Measurements from ENCODE around the gene CFAP61. TPM values are rescaled to one million over a fixed set of nuclear protein-coding genes. Genes with fewer than 3 reads are reported as not detected.
A peak's percentile ranks its signal among the peaks of the same experiment; 100 is the strongest.
"Not testable (repeated sequence)": the region's sequence is repeated elsewhere in the genome, so short reads cannot be mapped to it uniquely, and the experiment has no call there.

Gene CFAP61
- total RNA-seq, 1 donor from 2014 or later = not detected

DNA sequence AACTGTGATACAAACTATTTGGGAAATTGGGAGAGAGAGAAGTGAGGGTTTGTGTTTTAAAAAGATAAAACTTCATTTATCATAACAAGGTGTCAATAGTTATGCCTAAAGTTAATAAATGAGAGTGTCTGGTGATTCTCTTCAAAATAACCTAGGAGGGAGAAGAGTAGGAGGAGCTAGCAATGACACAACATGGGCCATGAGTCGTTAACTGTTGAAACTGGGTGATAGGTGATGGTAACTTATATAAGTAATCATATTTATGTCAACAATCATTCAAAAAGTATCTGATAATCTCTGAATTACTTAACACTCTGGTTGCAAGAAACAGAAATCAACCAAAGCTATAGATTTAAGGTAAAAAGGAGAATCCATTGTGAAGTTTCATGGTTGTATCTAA, 268.8 kb downstream of the CFAP61 start:
- DNase-seq (ENCODE audit: low read depth in 2 of 2) = no peak

- DNase-seq (ENCODE audit: low read depth in 2 of 2) = no peak
These were observed 269.6 kb downstream of the CFAP61 start for GRCh38 chr20:20321917-20322316.

DNA sequence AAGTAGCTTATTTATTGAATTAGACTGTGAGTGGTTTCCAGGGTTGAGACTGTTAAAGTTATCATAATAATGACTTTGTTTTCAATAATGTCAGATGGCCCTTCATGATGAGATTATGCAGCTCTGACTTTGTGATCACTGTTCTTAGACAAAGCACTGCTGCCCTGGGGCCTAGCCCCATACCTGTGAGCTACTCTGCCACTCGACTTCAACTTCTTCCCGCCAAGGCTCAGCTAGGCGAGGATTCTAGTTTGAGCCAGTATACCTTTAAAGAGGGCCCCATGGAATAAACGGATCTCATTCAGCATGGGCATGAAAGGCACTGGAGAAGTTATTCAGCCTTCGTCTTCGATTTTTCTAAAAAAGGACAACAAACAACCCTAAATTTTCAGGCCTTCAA, 270.6 kb downstream of the CFAP61 start:
- DNase-seq (ENCODE audit: low read depth in 2 of 2) = no peak

GRCh38 chr20:20327746-20328145, 275.4 kb downstream of the CFAP61 start:
- no peak for DNase-seq (ENCODE audit: low read depth in 2 of 2)

DNA sequence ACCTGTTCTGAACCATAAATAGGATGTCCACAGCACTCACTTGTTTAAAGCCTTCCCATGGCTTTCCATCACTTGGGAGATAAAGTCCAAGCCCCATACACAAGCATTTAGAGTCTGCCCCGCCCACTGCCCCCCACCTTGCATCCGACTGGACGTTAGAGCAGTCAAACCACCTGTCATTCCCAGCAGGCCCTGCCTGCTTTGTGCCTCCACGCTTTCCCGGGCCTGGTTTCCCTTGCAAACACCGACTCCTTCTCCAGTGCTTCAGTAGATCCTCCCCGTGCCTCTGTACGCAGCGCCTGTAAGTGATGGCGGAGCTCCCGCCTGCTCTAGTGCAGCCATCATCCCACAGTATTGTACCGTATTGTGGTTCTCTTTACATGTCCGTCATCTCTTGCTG, 277.2 kb downstream of the CFAP61 start:
- DNase-seq (ENCODE audit: low read depth in 2 of 2) = no peak

DNA sequence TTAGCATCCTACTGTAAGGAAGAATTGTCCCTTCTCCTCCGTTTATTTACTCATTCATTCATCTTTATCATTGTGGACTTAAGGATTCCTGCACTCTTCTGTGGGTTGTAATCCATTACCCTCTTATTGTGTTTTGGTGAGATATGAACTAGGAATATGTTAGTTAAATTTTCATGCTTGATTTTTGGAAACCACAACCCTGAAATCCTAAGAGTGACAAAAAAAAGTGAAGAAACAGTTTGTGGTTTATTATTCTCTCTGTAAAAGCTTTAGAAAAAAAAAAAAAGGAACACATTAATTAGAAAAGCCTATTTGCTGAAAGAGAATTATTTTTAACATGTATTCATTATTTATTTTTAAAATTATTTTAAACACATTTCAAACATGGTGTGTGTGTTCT, 278.8 kb downstream of the CFAP61 start:
- no peak for DNase-seq (ENCODE audit: low read depth in 2 of 2)

DNA sequence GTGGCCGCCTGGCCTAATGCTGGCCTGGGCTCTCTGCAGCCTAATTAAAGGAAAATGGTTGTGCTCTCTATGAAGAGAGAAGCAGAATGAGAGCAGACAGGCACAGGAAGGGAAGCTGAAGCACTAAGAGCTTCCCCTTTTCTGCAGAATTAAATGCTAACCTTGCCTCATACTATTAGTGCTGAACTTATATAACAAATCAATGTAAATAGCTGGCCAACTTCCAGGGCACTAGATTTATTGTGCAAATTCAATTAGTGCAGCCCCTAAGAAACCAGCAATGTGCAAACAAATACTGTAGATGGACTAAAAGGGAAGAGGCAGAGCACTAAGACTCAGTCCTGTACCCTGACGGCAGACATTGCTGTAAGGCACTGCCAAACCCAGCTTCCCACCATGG, 279.5 kb downstream of the CFAP61 start:
- no peak for DNase-seq (ENCODE audit: low read depth in 2 of 2)

DNA sequence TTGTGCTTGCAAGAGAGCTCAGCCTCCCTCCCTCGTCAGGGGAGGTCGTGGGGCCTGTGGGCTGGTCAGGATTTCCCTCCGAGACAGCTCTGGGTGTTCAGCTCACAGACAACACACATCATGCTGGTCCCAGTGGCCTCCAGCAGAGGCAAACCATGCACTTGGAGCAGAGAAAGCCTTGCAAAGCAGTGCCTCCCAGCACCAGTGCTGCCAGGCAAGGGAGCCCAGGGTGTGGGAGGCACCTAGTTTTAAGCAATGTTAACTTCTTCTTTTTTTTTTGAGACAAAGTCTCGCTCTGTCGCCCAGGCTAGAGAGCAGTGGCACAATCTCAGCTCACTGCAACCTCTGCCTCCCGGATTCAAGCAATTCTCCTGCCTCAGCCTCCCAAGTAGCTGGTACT, 281.5 kb downstream of the CFAP61 start:
- DNase-seq (ENCODE audit: low read depth in 2 of 2) = no peak

- peak in 1 of 2 donors; percentile 21 for DNase-seq (ENCODE audit: low read depth in 2 of 2)
These were observed 282.2 kb downstream of the CFAP61 start for GRCh38 chr20:20334489-20334888.

GRCh38 chr20:20338133-20338730, 285.9 kb downstream of the CFAP61 start:
- DNase-seq (ENCODE audit: low read depth in 2 of 2) = no peak

DNA sequence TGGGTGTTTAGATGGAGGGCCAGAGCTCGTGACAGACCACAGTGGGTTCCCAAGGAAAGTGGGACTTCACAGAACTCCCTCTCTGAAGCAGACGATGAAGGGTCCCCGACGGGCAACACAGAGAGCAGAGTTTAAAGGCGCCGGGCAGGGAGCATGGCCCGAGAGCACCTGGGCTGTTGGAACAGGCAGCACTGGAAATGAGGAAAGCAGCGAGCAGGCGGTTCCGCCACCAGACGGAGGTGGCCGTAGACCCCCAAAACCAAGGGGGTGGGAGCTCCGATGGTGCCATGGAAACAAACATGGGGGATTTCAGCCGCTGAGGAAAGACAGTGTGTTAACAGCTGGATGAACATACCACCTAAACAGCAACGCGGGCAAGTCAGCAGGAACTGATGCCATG, 288.1 kb downstream of the CFAP61 start:
- DNase-seq (ENCODE audit: low read depth in 2 of 2) = no peak

GRCh38 chr20:20341371-20341770, 289.0 kb downstream of the CFAP61 start:
- no peak for DNase-seq (ENCODE audit: low read depth in 2 of 2)

DNA sequence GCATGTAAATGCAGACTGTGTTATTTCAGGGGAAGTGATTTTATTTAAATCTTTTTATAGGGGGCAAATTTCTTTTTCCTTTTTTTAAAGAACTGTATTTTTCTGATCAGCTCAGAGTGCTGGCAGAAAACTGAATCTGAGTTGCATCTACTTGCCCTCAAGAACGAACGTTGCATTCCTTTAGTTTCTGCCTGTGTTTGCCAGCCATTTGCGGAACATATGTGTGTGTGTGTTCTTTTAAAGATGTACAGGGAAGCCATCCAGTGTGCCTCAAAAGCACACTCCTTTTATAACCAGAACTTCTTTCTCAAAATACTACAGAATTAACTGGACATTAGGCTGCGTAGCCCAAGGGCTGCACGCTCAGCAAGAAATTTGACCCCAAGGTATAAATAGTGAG, 289.7 kb downstream of the CFAP61 start:
- DNase-seq (ENCODE audit: low read depth in 2 of 2) = no peak

DNA sequence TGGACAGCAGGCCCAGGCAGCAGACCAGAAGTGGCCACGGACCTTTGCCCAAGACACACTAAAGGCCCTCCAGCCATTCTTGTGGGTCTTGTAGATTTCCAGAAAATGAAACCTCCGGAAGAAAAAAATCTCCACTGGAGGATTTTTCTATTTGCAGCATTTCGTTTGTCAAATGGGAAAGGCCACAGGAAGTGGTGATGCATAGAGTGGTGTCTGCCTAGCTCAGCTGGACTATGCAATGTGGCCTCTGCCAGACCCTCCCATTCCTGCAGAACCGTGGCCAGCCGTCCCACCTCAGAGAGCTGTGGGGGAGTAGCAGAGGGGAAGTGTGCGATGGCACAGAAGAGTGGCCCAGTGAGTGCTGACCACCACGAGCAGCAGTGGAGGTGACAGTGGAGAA, 291.6 kb downstream of the CFAP61 start:
- peak; percentile 17 to 33 for DNase-seq (ENCODE audit: low read depth in 2 of 2)

- DNase-seq (ENCODE audit: low read depth in 2 of 2) = no peak
These were observed 292.1 kb downstream of the CFAP61 start for GRCh38 chr20:20344476-20344875.

DNA sequence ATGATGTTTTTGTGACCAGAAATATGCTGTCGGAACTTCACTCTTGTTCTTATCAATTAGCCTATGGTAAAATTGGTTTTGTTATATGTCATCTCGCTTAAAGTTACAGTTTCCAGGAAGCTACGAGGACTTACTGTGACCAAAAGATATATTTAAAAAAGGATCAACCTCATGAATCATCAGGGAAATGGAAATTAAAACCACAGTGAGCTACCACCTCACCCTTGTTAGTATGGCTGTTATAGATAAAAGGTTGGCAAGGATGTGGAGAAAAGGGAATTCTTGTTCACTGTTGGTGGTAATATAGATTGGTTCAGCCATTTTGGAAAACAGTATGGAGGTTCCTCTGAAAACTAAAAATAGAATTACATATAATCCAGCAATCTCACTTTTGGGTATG, 301.2 kb downstream of the CFAP61 start:
- DNase-seq (ENCODE audit: low read depth in 2 of 2) = no peak

- not testable (repeated sequence) for DNase-seq (ENCODE audit: low read depth in 2 of 2)
These were observed 303.2 kb downstream of the CFAP61 start for GRCh38 chr20:20355503-20355902.

DNA sequence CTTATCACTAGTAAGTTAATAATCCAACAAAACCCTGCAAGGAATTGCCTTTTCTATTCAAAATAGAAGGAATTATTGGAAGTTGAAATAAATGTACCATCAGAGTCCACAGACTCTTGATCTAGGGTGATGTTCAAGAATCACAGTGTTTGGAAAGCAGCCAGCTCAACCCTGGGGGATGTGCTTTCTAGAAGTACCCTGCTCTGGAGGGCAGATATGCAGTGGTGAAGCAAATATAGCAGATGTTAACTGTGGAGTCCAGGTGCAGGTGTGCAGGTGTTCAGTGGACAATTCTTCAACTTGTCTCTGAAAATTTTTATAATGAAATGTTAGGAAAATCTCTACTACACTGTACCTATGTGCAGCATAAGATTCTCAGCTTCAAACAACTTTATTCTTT, 306.5 kb downstream of the CFAP61 start:
- DNase-seq (ENCODE audit: low read depth in 2 of 2) = no peak

DNA sequence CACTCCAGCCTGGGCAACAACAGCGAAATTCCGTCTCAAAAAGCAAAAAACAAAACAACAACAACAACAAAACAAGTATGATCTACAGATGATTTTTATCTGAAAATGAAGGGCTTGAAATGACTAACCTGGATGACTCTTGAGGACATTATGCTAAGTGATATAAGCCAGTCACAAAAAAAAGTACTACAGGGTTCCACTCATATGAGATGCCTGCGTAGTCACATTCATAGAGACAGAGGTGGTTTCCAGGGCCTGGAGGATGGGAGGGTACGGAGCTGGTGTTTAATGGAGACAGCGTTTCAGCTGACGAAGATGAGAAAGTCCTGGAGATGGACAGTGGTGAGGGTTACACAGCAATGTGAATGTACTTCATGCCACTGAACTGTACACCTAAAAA, 307.3 kb downstream of the CFAP61 start:
- DNase-seq (ENCODE audit: low read depth in 2 of 2) = no peak

DNA sequence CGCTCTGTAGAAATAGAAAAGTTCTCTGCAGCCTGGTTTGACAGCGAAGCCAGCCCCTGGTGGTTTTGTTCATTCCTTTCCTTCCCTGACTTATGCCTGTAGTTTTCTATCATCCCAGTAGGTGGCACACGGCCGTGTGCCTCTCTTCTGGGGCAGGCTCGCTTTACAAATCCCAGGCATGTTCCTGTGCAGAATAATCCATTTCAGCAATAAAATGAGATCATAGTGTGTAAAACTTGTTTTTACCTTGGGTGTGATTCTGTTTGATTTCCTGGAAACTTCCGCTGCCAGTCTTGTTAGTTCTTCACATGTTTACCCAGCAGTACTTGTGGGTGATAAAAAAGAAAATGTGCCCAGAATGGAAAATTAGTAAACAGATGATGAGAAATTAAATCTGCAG, 308.1 kb downstream of the CFAP61 start:
- DNase-seq (ENCODE audit: low read depth in 2 of 2) = peak; percentile 71

GRCh38 chr20:20362774-20363433, 310.6 kb downstream of the CFAP61 start:
- DNase-seq (ENCODE audit: low read depth in 2 of 2) = no peak

DNA sequence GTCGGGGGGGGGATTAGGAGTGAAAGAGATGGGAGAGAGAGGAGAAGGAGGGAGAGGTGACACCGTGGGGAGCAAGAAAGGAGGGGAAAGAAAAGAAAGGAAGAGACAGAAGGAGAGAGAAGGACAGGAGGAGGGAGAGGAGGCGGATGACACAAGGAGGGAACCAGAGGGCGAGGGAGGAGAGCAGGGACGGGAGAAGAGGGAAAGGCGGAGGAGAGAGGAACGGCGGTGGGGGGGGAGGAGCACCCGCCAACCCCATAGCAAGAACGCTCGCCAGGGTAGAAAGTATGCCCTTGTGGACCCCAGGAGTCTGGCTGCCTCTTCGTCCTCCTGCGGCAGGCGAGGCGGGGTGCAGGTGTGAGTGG, 311.1 kb downstream of the CFAP61 start:
- no peak for DNase-seq (ENCODE audit: low read depth in 2 of 2)

GRCh38 chr20:20363799-20364592, 311.7 kb downstream of the CFAP61 start:
- DNase-seq (ENCODE audit: low read depth in 2 of 2) = no peak
